MG63 (cell line): Measurements from ENCODE around the gene PGM2. TPM values are rescaled to one million over a fixed set of nuclear protein-coding genes. Genes with fewer than 3 reads are reported as not detected.
"Not testable (repeated sequence)": the region's sequence is repeated elsewhere in the genome, so short reads cannot be mapped to it uniquely, and the experiment has no call there.

ENCODE experiments used
- DNase-seq: peaks from one replicate; pipeline ENCODE4 v3.0.0-alpha.2; 2020
- H3K27me3 ChIP-seq: fragments of 250-450 bp; sonication (Bioruptor Pico); 2 replicates; pipeline ENCODE4 v1.5.1; 2020; ENCODE audit warnings: mild to moderate bottlenecking, moderate library complexity
- H3K36me3 ChIP-seq: fragments of 250-450 bp; sonication (Bioruptor Pico); 2 replicates; pipeline ENCODE4 v1.5.1; 2020; ENCODE audit warnings: mild to moderate bottlenecking, moderate library complexity
- H3K4me3 ChIP-seq: fragments of 250-450 bp; sonication (Bioruptor Pico); 2 replicates; pipeline ENCODE4 v1.5.1; 2020; ENCODE audit warnings: mild to moderate bottlenecking, moderate library complexity
- H3K9me3 ChIP-seq: fragments of 250-450 bp; sonication (Bioruptor Pico); 2 replicates; pipeline ENCODE4 v1.5.1; 2020; ENCODE audit warnings: mild to moderate bottlenecking, moderate library complexity
- total RNA-seq: library from RNA; depleted of rRNA; stranded (reverse); fragments of >200 nt; shearing (Covaris generic); gene quantifications from 2 replicates; pipeline ENCODE4 v1.2.3, GENCODE V29; 2014; ENCODE audit warnings: low replicate concordance

Gene PGM2
- total RNA-seq, 1 experiment from 2014 or later, result 26.8 TPM

GRCh38 chr4:37803348-37803973 lies 23.0 kb upstream of the PGM2 start:
- DNase-seq, result no peak
- no peak overlapping the region for H3K4me3 ChIP-seq
- no peaks in the 10 kb centered on the region for H3K27me3 ChIP-seq
- H3K9me3 ChIP-seq, result no peaks in the 10 kb centered on the region
- no peaks in the 10 kb centered on the region for H3K36me3 ChIP-seq

DNA sequence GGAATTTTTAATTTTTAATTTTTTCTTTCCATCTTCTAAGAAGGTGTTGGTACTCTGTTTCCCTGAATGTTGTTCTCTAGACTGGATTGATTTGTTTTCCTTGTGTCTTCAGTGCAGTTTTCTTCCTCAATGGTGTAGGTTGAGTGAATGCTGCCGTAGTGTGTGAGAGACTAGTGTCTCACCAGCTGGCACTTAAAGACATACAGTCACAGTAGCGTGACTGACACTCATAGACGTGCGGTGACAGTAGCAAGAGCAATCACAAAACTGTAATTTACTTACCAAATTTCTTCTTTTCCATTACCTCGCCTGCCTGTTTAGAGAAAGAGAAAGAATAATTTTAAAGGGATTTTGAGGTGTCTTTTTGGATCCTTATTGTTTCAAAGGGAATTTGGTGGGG lies 21.4 kb upstream of the PGM2 start:
- DNase-seq, result no peak
- Histone ChIP-seq H3K9me3 (no peaks in the 10 kb centered on the region), H3K36me3 (no peaks in the 10 kb centered on the region), H3K4me3 (no peak overlapping the region), H3K27me3 (no peaks in the 10 kb centered on the region)

DNA sequence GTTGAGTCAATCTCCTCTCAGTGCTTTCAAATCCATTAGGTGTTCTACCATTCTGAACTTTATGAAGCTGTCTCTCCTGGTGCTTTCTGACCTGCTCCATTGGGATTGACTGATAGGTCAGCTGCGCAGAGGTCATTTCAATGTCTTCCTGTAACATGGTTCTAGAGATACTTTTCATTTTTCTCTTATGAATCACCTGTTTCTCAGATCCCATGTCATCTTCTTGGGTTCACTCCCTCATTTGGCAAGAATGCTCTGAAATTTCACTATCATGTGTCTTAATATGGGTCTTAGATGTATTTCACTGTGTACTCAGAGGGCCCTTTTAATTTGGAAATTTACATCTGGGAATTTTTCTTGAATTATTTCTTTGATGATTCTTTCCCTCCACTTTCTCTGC lies 13.8 kb upstream of the PGM2 start:
- Histone ChIP-seq H3K9me3 (no peaks in the 10 kb centered on the region), H3K36me3 (no peaks in the 10 kb centered on the region), H3K27me3 (no peaks in the 10 kb centered on the region), H3K4me3 (no peak overlapping the region)
- DNase-seq, result no peak

GRCh38 chr4:37815591-37815990 lies 10.9 kb upstream of the PGM2 start:
- Histone ChIP-seq H3K36me3 (no peaks in the 10 kb centered on the region), H3K27me3 (no peaks in the 10 kb centered on the region), H3K9me3 (no peaks in the 10 kb centered on the region), H3K4me3 (no peak overlapping the region)
- DNase-seq, result no peak

DNA sequence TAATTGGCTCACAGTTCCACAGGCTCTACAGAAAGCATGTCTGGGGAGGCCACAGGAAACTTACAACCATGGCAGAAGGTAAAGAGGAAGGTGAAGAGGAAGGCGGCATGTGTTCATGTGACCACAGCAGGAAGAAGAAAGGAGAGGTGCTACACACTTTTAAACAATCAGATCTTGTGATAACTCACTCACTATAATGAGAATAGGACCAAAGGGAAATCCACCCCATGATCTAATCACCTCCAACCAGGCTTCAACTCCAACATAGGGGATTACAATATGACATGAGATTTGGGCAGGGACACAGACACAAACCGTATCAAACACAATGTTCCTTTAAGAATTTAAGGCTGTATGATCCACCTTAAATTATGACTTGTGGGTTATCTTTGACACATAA lies 10.5 kb upstream of the PGM2 start:
- no peaks in the 10 kb centered on the region for H3K27me3 ChIP-seq
- no peaks in the 10 kb centered on the region for H3K36me3 ChIP-seq
- no peaks in the 10 kb centered on the region for H3K9me3 ChIP-seq
- no peak overlapping the region for H3K4me3 ChIP-seq
- no peak for DNase-seq

DNA sequence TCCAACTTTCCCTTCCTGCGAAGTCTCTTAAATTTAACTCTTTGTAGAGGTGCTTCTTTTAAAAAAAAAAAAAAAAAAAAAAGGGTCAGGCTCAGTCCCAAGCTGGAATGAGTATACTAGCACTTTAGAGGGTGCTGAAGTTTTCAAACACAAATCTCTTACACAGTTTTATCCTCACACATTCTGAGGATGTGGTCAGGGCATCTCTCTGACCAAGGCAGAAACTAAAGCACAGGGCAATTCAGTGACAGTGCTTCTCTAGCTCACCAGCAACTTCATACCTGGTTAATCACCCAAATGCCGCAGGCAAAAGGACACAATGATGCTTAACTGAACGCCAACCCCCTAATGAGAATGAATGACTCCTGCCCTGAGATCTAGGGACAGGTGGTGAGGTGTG lies 9.8 kb upstream of the PGM2 start:
- DNase-seq, result no peak
- Histone ChIP-seq H3K27me3 (no peaks in the 10 kb centered on the region), H3K36me3 (no peaks in the 10 kb centered on the region), H3K9me3 (no peaks in the 10 kb centered on the region), H3K4me3 (no peak overlapping the region)

DNA sequence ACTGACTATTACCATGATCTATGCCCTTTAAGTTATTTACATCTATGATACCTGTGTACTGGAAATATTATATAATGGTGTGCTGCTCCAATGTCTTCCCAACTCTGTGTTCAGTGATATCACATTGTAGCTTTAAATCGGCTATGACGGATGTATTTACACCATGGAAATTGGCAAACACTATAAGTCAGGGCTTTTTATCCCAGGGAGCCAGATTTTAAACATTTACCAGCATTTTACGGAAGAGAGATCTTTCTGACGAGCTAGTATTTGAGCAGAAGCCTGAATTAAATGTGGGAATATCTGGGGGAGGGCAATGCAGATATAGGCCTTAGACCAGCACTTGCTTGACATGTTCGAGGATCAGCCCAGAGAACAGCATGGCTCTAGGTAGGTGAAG lies 7.7 kb upstream of the PGM2 start:
- DNase-seq, result no peak
- Histone ChIP-seq H3K36me3 (no peaks in the 10 kb centered on the region), H3K27me3 (no peaks in the 10 kb centered on the region), H3K9me3 (no peaks in the 10 kb centered on the region), H3K4me3 (no peak overlapping the region)

GRCh38 chr4:37820458-37820857 lies 6.0 kb upstream of the PGM2 start:
- not testable (repeated sequence) for DNase-seq

GRCh38 chr4:37821953-37822605 lies 4.4 kb upstream of the PGM2 start:
- Histone ChIP-seq H3K4me3 (no peak overlapping the region), H3K27me3 (no peaks in the 10 kb centered on the region), H3K9me3 (no peaks in the 10 kb centered on the region), H3K36me3 (no peaks in the 10 kb centered on the region)
- DNase-seq, result no peak

More at GRCh38 chr4:37820458-37820857, 6.0 kb upstream of the PGM2 start:
- not testable (repeated sequence) for H3K9me3 ChIP-seq, H3K4me3 ChIP-seq, H3K36me3 ChIP-seq, H3K27me3 ChIP-seq

DNA sequence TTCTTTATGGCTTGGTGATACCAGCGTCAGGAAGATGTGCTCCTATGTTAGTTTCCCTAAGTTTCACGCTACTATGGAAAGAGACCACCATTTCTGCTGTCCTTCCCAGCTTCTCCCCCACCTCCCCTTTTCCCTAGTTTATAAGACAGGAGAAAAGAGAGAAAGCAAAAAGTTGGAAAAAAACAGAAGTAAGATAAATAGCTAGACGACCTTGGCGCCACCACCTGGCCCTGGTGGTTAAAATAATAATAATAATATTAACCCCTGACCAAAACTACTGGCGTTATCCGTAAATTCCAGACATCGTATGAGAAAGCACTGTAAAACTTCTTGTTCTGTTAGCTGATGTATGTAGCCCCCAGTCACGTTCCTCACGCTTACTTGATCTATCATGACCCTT lies 985 bp upstream of the PGM2 start:
- not testable (repeated sequence) for H3K36me3 ChIP-seq, H3K9me3 ChIP-seq, DNase-seq, H3K27me3 ChIP-seq
- H3K4me3 ChIP-seq, result peak overlapping the region; percentile 84

DNA sequence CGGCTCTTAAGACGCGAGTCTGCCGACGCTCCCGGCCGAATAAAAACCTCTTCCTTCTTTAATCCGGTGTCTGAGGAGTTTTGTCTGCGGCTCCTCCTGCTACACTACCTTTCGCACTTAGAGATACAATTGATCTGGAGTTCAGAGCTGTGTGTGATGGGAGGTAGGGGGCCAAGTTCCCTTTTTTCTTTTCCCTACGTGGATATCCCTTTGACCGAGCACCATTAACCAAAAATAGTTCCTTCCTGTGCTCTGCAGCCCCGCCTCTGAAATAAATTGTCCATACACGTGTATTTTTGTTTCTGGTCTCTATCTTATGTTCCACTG lies 555 bp upstream of the PGM2 start:
- Histone ChIP-seq H3K4me3 (peak overlapping the region; percentile 84), H3K9me3 (no peaks in the 10 kb centered on the region), H3K27me3 (no peaks in the 10 kb centered on the region), H3K36me3 (peaks cover 6% of the 10 kb centered on the region; the same call in 1 of the 2 replicates)
- DNase-seq, result no peak

- no peak for DNase-seq
- no peaks in the 10 kb centered on the region for H3K9me3 ChIP-seq
- H3K27me3 ChIP-seq, result no peaks in the 10 kb centered on the region
- H3K36me3 ChIP-seq, result peaks cover 6% of the 10 kb centered on the region; the same call in 1 of the 2 replicates
- H3K4me3 ChIP-seq, result peak overlapping the region; percentile 84
Measured at GRCh38 chr4:37827030-37827685, 672 bp downstream of the PGM2 start.

- DNase-seq, result no peak
Measured at GRCh38 chr4:37827802-37828321, 1.4 kb downstream of the PGM2 start.

DNA sequence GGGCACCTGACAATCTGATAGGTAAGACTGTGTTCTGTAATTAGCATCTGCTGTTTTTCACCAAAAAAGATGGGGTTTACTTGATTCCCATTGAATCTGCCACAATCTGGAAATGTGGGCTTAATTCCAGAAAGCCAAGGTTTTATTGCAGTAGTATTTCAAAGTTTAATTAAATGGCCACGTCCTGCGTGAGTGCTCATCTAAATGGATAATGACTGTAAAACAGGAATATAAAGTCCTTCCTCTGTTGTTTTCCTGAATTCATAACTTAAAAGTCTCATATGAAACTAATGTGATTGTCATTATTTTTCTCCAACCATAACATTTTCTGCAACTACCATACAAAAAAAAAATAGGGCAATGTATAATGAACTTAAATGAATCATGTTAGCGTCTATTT lies 2.4 kb downstream of the PGM2 start:
- Histone ChIP-seq H3K36me3 (peaks cover 6% of the 10 kb centered on the region; the same call in 1 of the 2 replicates), H3K4me3 (no peak overlapping the region), H3K27me3 (no peaks in the 10 kb centered on the region), H3K9me3 (no peaks in the 10 kb centered on the region)
- no peak for DNase-seq

More at GRCh38 chr4:37827802-37828321, 1.4 kb downstream of the PGM2 start:
- Histone ChIP-seq H3K4me3 (peak overlapping the region; percentile 84), H3K9me3 (no peaks in the 10 kb centered on the region), H3K36me3 (peaks cover 6% of the 10 kb centered on the region; the same call in 1 of the 2 replicates), H3K27me3 (no peaks in the 10 kb centered on the region)

GRCh38 chr4:37830640-37831039 lies 4.2 kb downstream of the PGM2 start:
- Histone ChIP-seq H3K36me3 (peaks cover 6% of the 10 kb centered on the region; the same call in 1 of the 2 replicates), H3K4me3 (no peak overlapping the region)
- DNase-seq, result no peak

GRCh38 chr4:37835031-37835430 lies 8.5 kb downstream of the PGM2 start:
- Histone ChIP-seq H3K4me3 (no peak overlapping the region), H3K27me3 (no peaks in the 10 kb centered on the region), H3K36me3 (peaks cover 6% of the 10 kb centered on the region), H3K9me3 (no peaks in the 10 kb centered on the region)
- DNase-seq, result no peak

More at GRCh38 chr4:37830640-37831039, 4.2 kb downstream of the PGM2 start:
- Histone ChIP-seq H3K27me3 (no peaks in the 10 kb centered on the region), H3K9me3 (no peaks in the 10 kb centered on the region)

GRCh38 chr4:37835806-37836205 lies 9.3 kb downstream of the PGM2 start:
- H3K36me3 ChIP-seq, result no peaks in the 10 kb centered on the region; the same call in none of the 2 replicates
- H3K4me3 ChIP-seq, result no peak overlapping the region
- H3K9me3 ChIP-seq, result no peaks in the 10 kb centered on the region
- H3K27me3 ChIP-seq, result no peaks in the 10 kb centered on the region
- no peak for DNase-seq
